Esophagus (tissue), 2 donors: ENCODE data around the gene TRIM65. TPM values are rescaled to one million over a fixed set of nuclear protein-coding genes. Genes with fewer than 3 reads are reported as not detected.
"Not testable (repeated sequence)": the region's sequence is repeated elsewhere in the genome, so short reads cannot be mapped to it uniquely, and the experiment has no call there.

ENCODE experiments used
- H3K27ac ChIP-seq, 2 donors: one replicate each; pipeline ENCODE4 v1.5.1; 2013; ENCODE audit warnings: low read depth in 2 of 2, mild to moderate bottlenecking in 2 of 2, inconsistent platforms in 1 of 2, low read length in 1 of 2, moderate library complexity in 1 of 2
- H3K27me3 ChIP-seq, 2 donors: one replicate each; pipeline ENCODE4 v1.6.1; 2013; ENCODE audit warnings: low read length in 2 of 2, control low read depth in 1 of 2, mild to moderate bottlenecking in 1 of 2; ENCODE audit not compliant: insufficient read depth in 2 of 2, control insufficient read depth in 1 of 2
- H3K36me3 ChIP-seq, 2 donors: one replicate each; pipeline ENCODE4 v1.6.1; 2013; ENCODE audit warnings: low read length in 1 of 2; ENCODE audit not compliant: control insufficient read depth in 2 of 2, insufficient read depth in 2 of 2
- H3K4me1 ChIP-seq, 2 donors: one replicate each; pipeline ENCODE4 v1.6.1; 2013; ENCODE audit warnings: low read length in 1 of 2; ENCODE audit not compliant: control insufficient read depth in 2 of 2, insufficient read depth in 2 of 2
- H3K4me3 ChIP-seq, 2 donors: one replicate each; pipeline ENCODE4 v1.5.1; 2013; ENCODE audit warnings: low read length in 2 of 2, mild to moderate bottlenecking in 2 of 2, low read depth in 1 of 2, moderate library complexity in 1 of 2
- H3K9me3 ChIP-seq, 2 donors: one replicate each; pipeline ENCODE4 v1.6.1; 2013; ENCODE audit warnings: mild to moderate bottlenecking in 2 of 2, low read depth in 1 of 2, low read length in 1 of 2, moderate library complexity in 1 of 2; ENCODE audit not compliant: control insufficient read depth in 2 of 2, insufficient read depth in 1 of 2
- WGBS, 2 donors: extraction: QIAGEN DNeasy Blood & Tissue Kit; methylation state at CpG; one replicate each; pipeline ENCODE4 v1.1.7; 2013; 5-methylcytosine and 5-hydroxymethylcytosine counted together
- polyA plus RNA-seq, 2 donors: library from polyadenylated mRNA; stranded (reverse); fragments of 200-250 nt; gene quantifications; one replicate each; pipeline ENCODE4 v1.2.3, GENCODE V29; 2013
- donor health status: healthy with polysubstance abuse.
- donor health status: Bipolar disorder and iron deficiency.

The TRIM65 gene
- polyA plus RNA-seq, 2 donors, result 9.8 to 19.8 TPM

DNA sequence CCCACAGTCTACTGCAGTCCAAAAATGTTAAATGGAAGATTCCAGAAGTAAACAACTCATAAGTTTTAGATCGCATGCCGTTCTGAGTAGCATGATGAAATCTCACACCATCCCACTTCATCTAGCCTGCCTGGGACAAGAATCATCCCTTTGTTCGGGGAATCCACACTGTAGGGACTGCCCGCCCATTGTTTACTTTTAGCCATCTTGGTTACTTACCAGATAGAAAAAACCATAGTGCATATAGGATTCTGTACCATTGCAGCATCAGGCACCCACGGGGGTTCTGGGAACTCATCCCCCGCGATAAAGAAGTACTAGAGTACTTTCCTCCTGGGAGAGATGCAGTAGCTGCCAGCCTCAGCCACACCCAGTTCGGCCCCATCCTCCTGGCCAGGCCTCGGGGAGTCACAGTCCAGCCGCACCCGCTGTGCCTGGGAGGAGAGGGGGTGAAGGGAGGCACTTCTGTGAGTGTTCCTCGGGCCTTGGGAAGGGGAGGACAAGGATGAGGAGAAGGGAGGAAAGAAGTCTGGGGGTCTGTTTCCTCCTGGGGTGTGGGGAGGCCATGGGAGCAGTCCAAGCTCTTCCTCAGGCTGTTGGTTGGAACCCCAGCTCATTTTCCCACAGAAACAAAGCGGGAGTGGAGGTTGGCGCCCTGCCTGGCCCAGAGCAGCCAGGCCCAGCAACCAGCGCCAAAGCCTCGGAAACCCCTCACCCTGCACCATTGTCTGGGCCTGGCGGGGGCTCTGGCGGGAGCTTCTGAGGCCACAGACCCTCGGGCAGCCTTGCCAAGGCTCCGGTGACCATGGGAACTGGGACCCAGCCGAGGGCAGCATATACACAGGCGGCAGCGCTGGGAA is 27.2 kb downstream of the TRIM65 start:
- H3K27me3 ChIP-seq, result no peaks in the 10 kb centered on the region
- peaks cover 4 to 11% of the 10 kb centered on the region in 2 donors for H3K4me1 ChIP-seq
- H3K36me3 ChIP-seq, result peaks cover 0 to 10% of the 10 kb centered on the region in 2 donors
- H3K27ac ChIP-seq, result peak overlapping the region; percentile 51 to 82
- H3K9me3 ChIP-seq, result no peaks in the 10 kb centered on the region
- WGBS, 2 donors, result 31 to 45% methylated on average over 23 of the region's 23 CpGs
- no peak overlapping the region for H3K4me3 ChIP-seq

DNA sequence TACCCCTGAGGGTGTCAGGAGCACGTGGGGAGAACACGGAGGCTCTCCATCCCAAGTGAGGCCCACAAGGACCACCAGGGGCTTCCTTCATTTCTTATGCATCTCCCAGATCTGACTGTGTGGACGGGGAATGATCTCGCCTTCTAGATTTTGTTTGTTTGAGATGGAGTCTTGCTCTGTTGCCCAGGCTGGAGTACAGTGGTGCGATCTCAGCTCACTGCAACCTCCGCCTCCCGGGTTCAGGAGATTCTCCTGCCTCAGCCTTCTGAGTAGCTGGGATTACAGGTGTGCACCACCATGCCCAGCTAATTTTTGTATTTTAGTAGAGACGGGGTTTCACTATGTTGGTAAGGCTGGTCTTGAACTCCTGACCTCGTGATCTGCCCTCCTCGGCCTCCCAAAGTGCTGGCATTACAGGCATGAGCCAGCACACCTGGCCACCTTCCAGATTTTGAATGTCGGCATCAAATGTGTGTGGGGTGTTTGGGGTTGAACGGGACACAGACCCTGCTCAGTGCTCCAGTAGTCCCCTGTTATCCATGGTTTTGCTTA is 27.9 kb downstream of the TRIM65 start:
- not testable (repeated sequence) for H3K4me3 ChIP-seq, H3K27me3 ChIP-seq, H3K9me3 ChIP-seq, H3K36me3 ChIP-seq
- Histone ChIP-seq H3K4me1 (peaks cover 4 to 11% of the 10 kb centered on the region in 2 donors), H3K27ac (peak overlapping the region; percentile 51 to 82)
- WGBS, 2 donors, result 82 to 84% methylated on average over 12 of the region's 12 CpGs

DNA sequence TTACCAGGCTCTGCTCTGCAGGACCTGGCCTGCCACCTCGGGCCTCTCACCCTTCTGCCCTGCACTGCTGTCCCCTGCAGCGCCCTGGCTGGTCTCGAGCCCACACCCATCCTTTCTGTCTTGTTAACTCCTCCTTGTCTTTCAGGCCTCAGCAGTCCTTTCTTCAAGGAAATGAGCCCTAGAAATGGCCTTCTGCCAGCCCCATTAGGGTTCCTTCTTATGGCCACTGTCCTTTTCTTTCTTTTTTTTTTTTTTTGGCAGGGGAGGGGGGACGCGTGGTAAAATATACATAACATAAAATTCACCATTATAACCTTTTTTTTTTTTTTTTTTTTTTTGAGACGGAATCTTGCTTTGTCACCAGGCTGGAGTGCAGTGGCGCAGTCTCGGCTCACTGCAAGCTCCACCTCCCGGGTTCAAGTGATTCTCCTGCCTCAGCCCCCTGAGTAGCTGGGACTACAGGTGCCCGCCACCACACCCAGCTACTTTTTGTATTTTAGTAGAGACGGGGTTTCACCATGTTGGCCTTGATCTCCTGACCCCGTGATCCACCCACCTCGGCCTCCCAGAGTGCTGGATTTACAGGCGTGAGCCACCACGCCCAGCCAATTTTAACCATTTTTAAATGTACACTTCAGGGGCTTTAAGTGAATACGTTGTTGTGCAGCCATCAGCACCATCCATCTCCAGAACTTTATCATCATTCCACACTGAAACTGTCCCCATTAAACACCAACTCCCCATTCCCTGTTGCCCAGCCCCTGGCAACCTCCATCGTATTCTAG is 31.2 kb downstream of the TRIM65 start:
- H3K4me1 ChIP-seq, result not testable (repeated sequence)

DNA sequence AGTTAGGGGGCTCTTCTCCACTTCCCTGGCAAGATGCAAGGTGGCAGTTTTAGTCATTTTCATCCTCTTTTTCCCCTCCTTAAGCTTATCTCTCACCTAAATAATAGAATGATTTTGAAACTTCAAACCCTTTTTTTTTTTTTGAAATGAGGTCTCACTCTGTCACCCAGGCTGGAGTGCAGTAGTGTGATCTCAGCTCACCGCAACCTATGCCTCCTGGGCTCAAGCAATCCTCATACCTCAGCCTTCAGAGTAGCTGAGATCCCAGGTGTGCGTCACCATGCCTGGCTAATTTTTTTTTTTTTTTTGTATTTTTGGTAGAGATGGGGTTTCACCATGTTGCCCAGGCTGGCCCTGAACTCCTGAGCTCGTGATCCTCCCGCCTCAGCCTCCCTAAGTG is 31.9 kb downstream of the TRIM65 start:
- not testable (repeated sequence) for H3K36me3 ChIP-seq, H3K4me3 ChIP-seq, H3K9me3 ChIP-seq, H3K4me1 ChIP-seq, H3K27me3 ChIP-seq
- peak overlapping the region; percentile 70 to 86 for H3K27ac ChIP-seq
- 59 to 73% methylated on average over 4 of the region's 4 CpGs for WGBS, 2 donors

More for the DNA sequence above, 31.2 kb downstream of the TRIM65 start:
- 75 to 78% methylated on average over 16 to 17 of the region's 17 CpGs for WGBS, 2 donors
- H3K4me3 ChIP-seq, H3K36me3 ChIP-seq, H3K27me3 ChIP-seq, H3K9me3 ChIP-seq: not testable (repeated sequence)
- H3K27ac ChIP-seq, result peak overlapping the region; percentile 38 to 67

DNA sequence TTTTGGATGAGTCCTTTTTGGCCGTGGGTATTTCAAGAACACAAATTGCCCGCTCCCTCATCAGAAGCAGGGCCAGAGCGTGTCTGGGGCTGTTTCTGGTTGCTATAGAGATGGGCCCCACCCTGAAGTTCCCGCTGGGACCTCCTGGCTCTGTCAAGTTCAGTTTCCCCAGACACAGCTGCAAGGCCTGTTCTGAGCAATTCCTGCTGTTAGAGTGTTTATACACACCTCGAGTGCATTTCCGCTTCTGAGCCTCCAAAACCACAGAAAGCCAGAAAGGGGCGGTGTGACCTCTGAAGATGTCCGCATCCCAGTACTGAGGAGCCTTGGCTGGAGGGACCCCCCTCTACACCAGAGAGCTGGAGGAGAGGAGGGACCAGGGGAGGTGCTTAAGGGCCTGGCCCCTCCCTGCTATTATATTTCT is 32.3 kb downstream of the TRIM65 start:
- Histone ChIP-seq H3K4me1 (peaks cover under 1 to 3% of the 10 kb centered on the region in 2 donors), H3K27me3 (no peaks in the 10 kb centered on the region), H3K9me3 (no peaks in the 10 kb centered on the region), H3K27ac (peak overlapping the region; percentile 70 to 86), H3K4me3 (no peak overlapping the region), H3K36me3 (no peaks in the 10 kb centered on the region)
- 12 to 27% methylated on average over 8 of the region's 8 CpGs for WGBS, 2 donors

DNA sequence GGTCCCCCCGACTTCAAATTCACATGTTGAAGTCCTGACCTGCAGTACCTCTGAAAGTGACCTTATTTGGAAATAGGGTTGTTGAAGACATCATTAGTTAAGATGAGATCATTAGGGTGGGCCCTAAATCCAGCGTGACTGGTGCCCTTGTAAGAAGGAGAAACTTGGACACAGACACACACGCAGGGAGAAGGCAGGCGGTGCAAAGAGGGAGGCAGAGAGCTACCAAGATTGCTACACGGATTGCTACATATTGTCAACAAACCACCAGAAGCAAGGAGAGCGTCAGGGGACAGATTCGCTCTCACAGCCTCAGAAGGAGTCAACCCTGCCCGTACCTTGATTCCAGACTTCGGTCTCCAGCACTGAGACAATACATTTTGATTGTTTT is 34.8 kb downstream of the TRIM65 start:
- Histone ChIP-seq H3K4me1 (peaks cover 0 to 2% of the 10 kb centered on the region in 2 donors), H3K9me3 (no peaks in the 10 kb centered on the region), H3K27me3 (no peaks in the 10 kb centered on the region), H3K36me3 (no peaks in the 10 kb centered on the region), H3K4me3 (no peak overlapping the region), H3K27ac (peak overlapping the region in 1 of 2 donors; percentile 57)
- 67 to 72% methylated on average over 9 of the region's 9 CpGs for WGBS, 2 donors

DNA sequence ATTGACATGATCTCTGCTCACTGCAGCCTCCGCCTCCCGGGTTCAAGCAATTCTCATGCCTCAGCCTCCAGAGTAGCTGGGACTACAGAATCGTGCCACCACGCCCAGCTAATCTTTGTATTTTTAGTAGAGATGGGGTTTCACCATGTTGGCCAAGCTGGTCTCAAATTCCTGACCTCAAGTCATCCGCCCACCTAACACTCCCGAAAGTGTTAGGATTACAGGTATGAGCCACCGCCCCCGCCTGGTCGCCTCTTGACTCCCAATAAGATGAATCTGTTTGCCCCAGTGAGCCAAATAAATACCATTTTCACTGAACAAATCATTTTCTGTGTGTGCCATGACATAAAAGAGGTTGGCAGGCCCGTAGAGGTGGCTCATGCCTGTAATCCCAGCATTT is 37.4 kb downstream of the TRIM65 start:
- H3K4me1 ChIP-seq, H3K4me3 ChIP-seq, H3K9me3 ChIP-seq, H3K36me3 ChIP-seq, H3K27me3 ChIP-seq: not testable (repeated sequence)
- 77 to 84% methylated on average over 10 of the region's 10 CpGs for WGBS, 2 donors
- peak overlapping the region; percentile 0 to 30 for H3K27ac ChIP-seq

DNA sequence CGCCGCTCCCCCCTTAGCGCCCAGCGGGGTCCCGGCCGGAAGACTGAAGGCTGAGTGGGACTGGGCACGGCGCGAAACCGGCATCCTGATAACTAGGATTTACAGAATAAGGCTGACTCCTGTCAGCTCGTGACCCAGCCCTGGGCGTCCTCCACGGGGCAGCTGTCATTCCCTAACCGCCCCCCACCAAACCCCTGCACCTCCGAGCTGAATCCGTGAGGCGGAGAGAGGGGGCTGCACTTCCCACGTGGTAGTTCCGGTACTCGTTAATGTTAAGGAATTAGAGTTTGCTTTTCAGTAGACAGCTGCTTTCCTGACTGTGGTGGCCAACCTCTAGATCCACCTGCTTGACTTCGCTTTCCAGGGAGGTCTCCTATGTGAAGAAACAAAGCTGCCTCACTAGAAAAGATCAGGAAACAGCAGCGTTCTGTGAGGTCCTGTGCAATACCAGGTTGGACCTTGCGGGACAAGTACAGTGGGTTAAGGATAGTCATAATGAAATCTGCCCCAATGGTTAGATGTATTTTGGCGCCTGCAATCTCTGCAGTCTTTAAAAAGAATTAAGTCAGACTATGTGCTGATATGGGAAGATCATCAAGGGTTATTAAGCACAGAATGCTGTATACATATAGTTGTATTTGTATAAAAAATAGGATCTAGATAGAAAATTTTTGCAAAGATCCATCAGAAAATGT is 40.5 kb downstream of the TRIM65 start:
- peaks cover 2 to 3% of the 10 kb centered on the region in 2 donors for H3K36me3 ChIP-seq
- peaks cover 0 to 8% of the 10 kb centered on the region in 2 donors for H3K4me1 ChIP-seq
- WGBS, 2 donors, result 2 to 3% methylated on average over 23 to 24 of the region's 24 CpGs
- peak overlapping the region; percentile 95 to 98 for H3K27ac ChIP-seq
- no peaks in the 10 kb centered on the region for H3K9me3 ChIP-seq
- H3K4me3 ChIP-seq, result peak overlapping the region; percentile 82 to 95
- H3K27me3 ChIP-seq, result no peaks in the 10 kb centered on the region
